ENCODE data around the gene HNRNPF. TPM values are rescaled to one million over a fixed set of nuclear protein-coding genes. Genes with fewer than 3 reads are reported as not detected.
A peak's percentile ranks its signal among the peaks of the same experiment; 100 is the strongest.
"Not testable (repeated sequence)": the region's sequence is repeated elsewhere in the genome, so short reads cannot be mapped to it uniquely, and the experiment has no call there.

Gene HNRNPF
- total and polyA plus RNA-seq, 2 of the 4 experiments (the other 2 are of a cell fraction), result 169 to 207 TPM

- no peaks in the 10 kb centered on the region for H3K36me3 ChIP-seq (ENCODE audit: control insufficient read depth, insufficient read depth, low read length)
- H3K14ac ChIP-seq (replicated peaks; ENCODE audit: low read depth, low read length), result no peak overlapping the region
- H2AK9ac ChIP-seq (replicated peaks; ENCODE audit: low read depth, low read length, poor library complexity), result no peak overlapping the region
- H3K4me2 ChIP-seq (ENCODE audit: low read depth, low read length), result no peak overlapping the region
- H2BK120ac ChIP-seq (ENCODE audit: low read depth, low read length), result no peak overlapping the region
- H3K4ac ChIP-seq (ENCODE audit: low read depth, low read length), result no peak overlapping the region
- TF ChIP-seq RCOR1 (IDR thresholded peaks at IDR 0.05; ENCODE audit: insufficient replicate concordance, low read length), result no peak
- TF ChIP-seq USF2 (IDR thresholded peaks at IDR 0.05; ENCODE audit: low read depth, low read length), result no peak
- no peak for TF ChIP-seq BHLHE40 (IDR thresholded peaks at IDR 0.05; ENCODE audit: low read depth, low read length)
- no peak for TF ChIP-seq POLR2A (IDR thresholded peaks at IDR 0.05; ENCODE audit: low read depth, low read length)
- no peak for TF ChIP-seq CEBPB (IDR thresholded peaks at IDR 0.05; ENCODE audit: low read depth, low read length)
- TF ChIP-seq MAZ (IDR thresholded peaks at IDR 0.05; ENCODE audit: borderline replicate concordance, low read depth, low read length), result no peak
- no peak overlapping the region for H3K18ac ChIP-seq (ENCODE audit: low read depth, low read length)
- 67% methylated on average over 1 of the region's 3 CpGs; no CpG with 5 or more reads in 1 of the 2 experiments for WGBS, 2 experiments (ENCODE audit: extremely low coverage in 2 of 2, insufficient read length in 1 of 2)
- no peak overlapping the region for H4K91ac ChIP-seq (ENCODE audit: insufficient read depth, low read depth, low read length)
- intact Hi-C loops (cut with micrococcal nuclease) (no loop called here), in situ Hi-C loops (cut with MboI; ENCODE audit: low sequenced_read_pairs) (no loop called here), dilution Hi-C loops (cut with HindIII; ENCODE audit: low sequenced_read_pairs, unreplicated experiment) (no loop called here)
- peaks cover 0 to 11% of the 10 kb centered on the region in 2 experiments; a peak in 2 of 4 replicates for H3K79me1 ChIP-seq (ENCODE audit: low read depth in 1 of 2, low read length in 2 of 2)
- peaks cover 3% of the 10 kb centered on the region; the same call in 1 of the 2 replicates for H3K9me1 ChIP-seq (ENCODE audit: insufficient read depth, low read length)
- H2AK5ac ChIP-seq (ENCODE audit: low read depth, low read length), result no peak overlapping the region
- no peaks in the 10 kb centered on the region for H3K27me3 ChIP-seq (ENCODE audit: control insufficient read depth, insufficient read depth, low read length)
- CTCF ChIA-PET, result interaction anchor here (0.6 kb wide), 1 partner anchor 35 kb away, joined by 4 read pairs; no protein-coding TSS in a partner anchor
- no peak overlapping the region for H3K4me3 ChIP-seq (ENCODE audit: insufficient read depth, low read depth, low read length)
- ATAC-seq (ENCODE audit: low read depth) (no peak), DNase-seq (no peak)
- H2BK5ac ChIP-seq (ENCODE audit: low read depth, low read length, poor library complexity, severe bottlenecking), result no peak overlapping the region
- H4K5ac ChIP-seq (ENCODE audit: low read depth, low read length), result no peak overlapping the region
- POLR2A ChIA-PET (ENCODE audit: unreplicated experiment), result no interaction called here
- no peak overlapping the region for H3K27ac ChIP-seq (ENCODE audit: insufficient read depth, low read length)
- no TSS peak for BruUV-seq (replicated peaks)
- no peak overlapping the region for H2BK20ac ChIP-seq (ENCODE audit: low read depth, low read length)
- no peaks in the 10 kb centered on the region for H4K20me1 ChIP-seq (ENCODE audit: insufficient read depth, low read length)
- H3K4me1 ChIP-seq (ENCODE audit: control insufficient read depth, insufficient read depth, low read length), result peaks cover 4% of the 10 kb centered on the region; the same call in 1 of the 2 replicates
- H3K9me3 ChIP-seq (ENCODE audit: control insufficient read depth, insufficient read depth, low read length), result no peaks in the 10 kb centered on the region
- H2BK15ac ChIP-seq (ENCODE audit: low read depth, low read length), result no peak overlapping the region
- no peak overlapping the region for H2AFZ ChIP-seq (replicated peaks; ENCODE audit: low read length, poor library complexity)
- no peak overlapping the region for H3K56ac ChIP-seq (ENCODE audit: extremely low read depth, insufficient read depth, low read length)
- no peak overlapping the region for H3K23ac ChIP-seq (ENCODE audit: low read depth, low read length)
- H4K8ac ChIP-seq (ENCODE audit: low read depth in 2 of 2, low read length in 2 of 2), result no peak overlapping the region
- H3K9ac ChIP-seq (ENCODE audit: low read depth, low read length), result no peak overlapping the region
Observed at GRCh38 chr10:43458227-43458626, 49.2 kb upstream of the HNRNPF start.

GRCh38 chr10:43456561-43456960 is 47.6 kb upstream of the HNRNPF start:
- H3K18ac ChIP-seq (ENCODE audit: low read depth, low read length), result not testable (repeated sequence)

More at GRCh38 chr10:43456561-43456960, 47.6 kb upstream of the HNRNPF start:
- Histone ChIP-seq H2AK5ac (ENCODE audit: low read depth, low read length) (peak overlapping the region; percentile 43; the same call in 1 of the 2 replicates), H3K79me1 (ENCODE audit: low read depth in 1 of 2, low read length in 2 of 2) (peaks cover 0 to 11% of the 10 kb centered on the region in 2 experiments; a peak in 2 of 4 replicates), H4K8ac (ENCODE audit: low read depth in 2 of 2, low read length in 2 of 2) (peak overlapping the region; percentile 79 to 93; a peak in 2 of 4 replicates)
- BruUV-seq (replicated peaks); H3K14ac ChIP-seq (replicated peaks; ENCODE audit: low read depth, low read length); H2AK9ac ChIP-seq (replicated peaks; ENCODE audit: low read depth, low read length, poor library complexity); H3K27me3 ChIP-seq (ENCODE audit: control insufficient read depth, insufficient read depth, low read length); H2BK20ac ChIP-seq (ENCODE audit: low read depth, low read length); H3K56ac ChIP-seq (ENCODE audit: extremely low read depth, insufficient read depth, low read length); DNase-seq; H3K9me3 ChIP-seq (ENCODE audit: control insufficient read depth, insufficient read depth, low read length); H3K23ac ChIP-seq (ENCODE audit: low read depth, low read length); intact Hi-C loops (cut with micrococcal nuclease); H3K27ac ChIP-seq (ENCODE audit: insufficient read depth, low read length); H2BK15ac ChIP-seq (ENCODE audit: low read depth, low read length); H3K4me2 ChIP-seq (ENCODE audit: low read depth, low read length); dilution Hi-C loops (cut with HindIII; ENCODE audit: low sequenced_read_pairs, unreplicated experiment); H2BK5ac ChIP-seq (ENCODE audit: low read depth, low read length, poor library complexity, severe bottlenecking); H3K36me3 ChIP-seq (ENCODE audit: control insufficient read depth, insufficient read depth, low read length); H3K9ac ChIP-seq (ENCODE audit: low read depth, low read length); H4K20me1 ChIP-seq (ENCODE audit: insufficient read depth, low read length); H3K4ac ChIP-seq (ENCODE audit: low read depth, low read length); H4K5ac ChIP-seq (ENCODE audit: low read depth, low read length); in situ Hi-C loops (cut with MboI; ENCODE audit: low sequenced_read_pairs); CTCF ChIA-PET; H2AFZ ChIP-seq (replicated peaks; ENCODE audit: low read length, poor library complexity); H3K9me1 ChIP-seq (ENCODE audit: insufficient read depth, low read length); POLR2A ChIA-PET (ENCODE audit: unreplicated experiment); H2BK120ac ChIP-seq (ENCODE audit: low read depth, low read length); ATAC-seq (ENCODE audit: low read depth); H4K91ac ChIP-seq (ENCODE audit: insufficient read depth, low read depth, low read length); H3K4me1 ChIP-seq (ENCODE audit: control insufficient read depth, insufficient read depth, low read length); H3K4me3 ChIP-seq (ENCODE audit: insufficient read depth, low read depth, low read length): not testable (repeated sequence)
- 100% methylated on average over 1 of the region's 15 CpGs; no CpG with 5 or more reads in 1 of the 2 experiments for WGBS, 2 experiments (ENCODE audit: extremely low coverage in 2 of 2, insufficient read length in 1 of 2)
